Choroid plexus epithelial cell (primary cell): Measurements from ENCODE around the gene WBP1L.

Experiments used
- DNase-seq: peaks from one replicate; pipeline ENCODE4 v3.0.0-alpha.2; 2010; ENCODE audit warnings: low read depth
- H3K4me3 ChIP-seq: 2 replicates; pipeline ENCODE4 v1.5.1; 2011; ENCODE audit warnings: low read depth, mild to moderate bottlenecking, control low read depth, low read length, moderate library complexity
- TF ChIP-seq, protein P1 (sequence below): conservative IDR thresholded peaks from 2 replicates; pipeline ENCODE4 v1.5.1; 2011; ENCODE audit warnings: low read depth, mild to moderate bottlenecking, control low read depth, inconsistent platforms, low read length, moderate library complexity

The WBP1L gene

GRCh38 chr10:102720775-102721301 lies 22.9 kb upstream of the WBP1L start:
- TF ChIP-seq, protein P1, sequence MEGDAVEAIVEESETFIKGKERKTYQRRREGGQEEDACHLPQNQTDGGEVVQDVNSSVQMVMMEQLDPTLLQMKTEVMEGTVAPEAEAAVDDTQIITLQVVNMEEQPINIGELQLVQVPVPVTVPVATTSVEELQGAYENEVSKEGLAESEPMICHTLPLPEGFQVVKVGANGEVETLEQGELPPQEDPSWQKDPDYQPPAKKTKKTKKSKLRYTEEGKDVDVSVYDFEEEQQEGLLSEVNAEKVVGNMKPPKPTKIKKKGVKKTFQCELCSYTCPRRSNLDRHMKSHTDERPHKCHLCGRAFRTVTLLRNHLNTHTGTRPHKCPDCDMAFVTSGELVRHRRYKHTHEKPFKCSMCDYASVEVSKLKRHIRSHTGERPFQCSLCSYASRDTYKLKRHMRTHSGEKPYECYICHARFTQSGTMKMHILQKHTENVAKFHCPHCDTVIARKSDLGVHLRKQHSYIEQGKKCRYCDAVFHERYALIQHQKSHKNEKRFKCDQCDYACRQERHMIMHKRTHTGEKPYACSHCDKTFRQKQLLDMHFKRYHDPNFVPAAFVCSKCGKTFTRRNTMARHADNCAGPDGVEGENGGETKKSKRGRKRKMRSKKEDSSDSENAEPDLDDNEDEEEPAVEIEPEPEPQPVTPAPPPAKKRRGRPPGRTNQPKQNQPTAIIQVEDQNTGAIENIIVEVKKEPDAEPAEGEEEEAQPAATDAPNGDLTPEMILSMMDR: no peak
- no peak for DNase-seq
- H3K4me3 ChIP-seq: no peak overlapping the region

GRCh38 chr10:102721954-102722353 lies 21.8 kb upstream of the WBP1L start:
- TF ChIP-seq, protein P1: no peak
- H3K4me3 ChIP-seq: no peak overlapping the region
- DNase-seq: no peak

- no peak for DNase-seq
- TF ChIP-seq, protein P1: no peak
- no peak overlapping the region for H3K4me3 ChIP-seq
Observed at GRCh38 chr10:102723989-102724388, 19.8 kb upstream of the WBP1L start.

GRCh38 chr10:102726274-102726673 lies 17.5 kb upstream of the WBP1L start:
- no peak for DNase-seq
- no peak overlapping the region for H3K4me3 ChIP-seq
- TF ChIP-seq, protein P1: no peak

DNA sequence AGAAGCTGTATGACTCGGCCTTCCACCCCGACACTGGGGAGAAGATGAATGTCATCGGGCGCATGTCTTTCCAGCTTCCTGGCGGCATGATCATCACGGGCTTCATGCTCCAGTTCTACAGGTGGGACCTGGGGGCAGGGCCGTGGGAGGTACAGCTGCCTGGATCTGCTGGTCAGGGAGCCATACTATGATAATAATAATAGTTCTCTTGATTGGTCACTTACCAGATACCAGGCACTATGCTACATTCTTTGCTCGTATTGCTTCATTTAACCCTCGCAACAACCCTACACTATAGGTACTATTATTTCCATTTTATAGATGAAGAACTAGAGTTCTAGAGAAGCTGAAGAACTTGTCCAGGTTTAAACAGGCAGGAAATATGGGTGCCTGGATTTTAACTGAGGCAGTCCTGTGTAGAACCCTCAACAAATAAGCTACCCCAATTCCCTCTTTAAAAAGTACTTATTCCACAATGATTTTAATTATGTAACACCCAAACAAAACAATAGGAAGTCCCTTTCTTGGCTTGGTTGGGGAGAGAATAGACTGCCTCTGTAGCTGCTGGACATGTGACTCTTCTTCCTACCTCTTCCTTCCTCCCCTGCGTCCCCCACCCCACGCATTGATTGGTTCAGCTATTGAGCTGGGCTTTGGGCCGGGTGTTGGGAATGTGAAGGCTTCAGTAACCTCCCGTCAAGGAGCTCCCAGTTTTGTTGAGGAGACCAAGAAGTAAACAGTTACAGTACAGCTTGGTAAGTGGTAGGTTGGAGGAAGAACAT lies 16.5 kb upstream of the WBP1L start:
- DNase-seq: no peak
- H3K4me3 ChIP-seq: no peak overlapping the region
- TF ChIP-seq, protein P1: no peak

DNA sequence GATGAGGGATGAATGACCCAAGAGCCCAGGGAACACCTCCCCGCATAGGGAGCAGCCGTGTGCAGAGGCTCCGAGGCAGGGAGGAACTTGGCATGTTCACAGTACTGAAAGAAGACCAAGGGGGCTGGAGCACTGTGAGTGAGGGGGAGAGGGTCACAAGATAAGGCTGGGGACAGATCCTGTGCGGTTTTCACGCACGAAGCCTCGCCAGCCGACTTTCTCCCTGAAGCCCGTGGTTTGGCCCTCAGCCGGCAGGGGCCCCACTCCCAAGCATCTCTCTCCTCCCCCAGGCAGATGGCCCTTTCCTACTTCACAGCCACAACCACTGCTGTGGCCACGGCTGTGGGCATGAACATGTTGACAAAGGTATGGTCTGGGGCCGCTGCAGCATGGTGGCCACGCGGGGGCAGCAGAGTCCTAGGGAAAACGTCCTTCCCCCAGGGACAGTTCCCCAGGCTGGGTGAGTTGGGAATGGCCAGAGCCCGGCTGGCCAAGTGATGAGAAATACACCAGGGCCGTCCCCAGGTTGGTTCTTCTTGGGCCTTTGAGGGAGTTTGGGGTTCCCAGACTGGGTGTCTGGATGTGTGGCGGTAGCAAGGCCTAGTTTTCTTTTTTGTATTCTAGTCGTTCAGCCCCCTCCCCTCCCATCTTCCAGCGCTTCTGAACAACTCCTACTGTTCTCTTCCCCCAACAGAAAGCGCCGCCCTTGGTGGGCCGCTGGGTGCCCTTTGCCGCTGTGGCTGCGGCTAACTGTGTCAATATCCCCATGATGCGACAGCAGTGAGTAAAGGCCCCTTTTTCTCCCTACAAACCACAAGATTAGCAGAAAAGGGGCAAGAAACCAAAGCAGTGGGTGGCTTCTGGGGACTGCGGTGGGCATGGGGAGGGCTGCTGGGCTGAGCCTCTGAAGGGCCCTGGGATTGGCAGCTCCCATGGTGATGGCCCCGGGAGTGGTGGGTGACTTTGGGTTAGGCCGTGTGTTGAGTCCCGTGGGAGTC lies 14.4 kb upstream of the WBP1L start:
- DNase-seq: peak; percentile 87
- TF ChIP-seq, protein P1: peak; percentile 94
- no peak overlapping the region for H3K4me3 ChIP-seq
